GM19238 (cell line): ENCODE results near the gene CUL9.

Source experiments
- DNase-seq: peaks from one replicate; pipeline ENCODE4 v3.0.0; 2011; ENCODE audit warnings: low spot score; ENCODE audit not compliant: insufficient read length

CUL9 gene

GRCh38 chr6:43269273-43270007, 87.4 kb downstream of the CUL9 start:
- DNase-seq = no peak

DNA sequence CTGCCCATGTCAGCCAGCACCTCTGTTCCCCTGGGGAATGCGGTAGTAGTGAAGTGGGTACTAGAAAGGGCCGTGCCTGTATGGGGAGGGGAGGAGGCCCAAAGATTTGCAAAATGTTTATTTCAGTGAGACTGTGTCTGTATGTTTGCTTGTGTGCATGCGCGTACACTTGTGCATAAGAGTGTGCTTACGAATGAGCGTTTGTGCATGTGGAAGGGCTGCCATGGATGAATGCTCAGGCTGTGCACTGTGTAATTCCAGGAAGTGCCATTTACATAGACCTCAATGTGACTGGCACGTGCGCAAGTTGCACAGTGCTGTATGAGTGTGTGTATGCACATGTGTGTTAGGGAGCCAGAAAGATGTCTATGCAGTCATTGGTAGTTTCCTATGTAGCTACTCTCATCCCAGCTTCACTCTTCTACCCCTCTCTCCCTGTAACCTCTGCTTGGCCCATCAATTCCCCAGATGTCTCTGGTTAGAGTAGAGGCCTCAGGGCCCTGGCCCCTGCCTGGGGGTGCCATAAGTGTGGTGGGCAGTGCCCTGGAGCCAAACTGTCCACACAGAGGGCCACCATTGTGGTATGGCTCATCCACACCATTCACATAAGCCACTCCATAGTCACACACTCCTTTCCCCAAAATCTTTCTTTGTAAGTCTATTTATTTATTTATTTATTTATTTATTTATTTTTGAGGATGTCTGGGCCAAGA, 89.3 kb downstream of the CUL9 start:
- no peak for DNase-seq

- no peak for DNase-seq
Measured at GRCh38 chr6:43271944-43272343, 89.9 kb downstream of the CUL9 start.

GRCh38 chr6:43273707-43274106, 91.7 kb downstream of the CUL9 start:
- DNase-seq = no peak
